Measurements from ENCODE around the gene ITGB4. TPM values are rescaled to one million over a fixed set of nuclear protein-coding genes. Genes with fewer than 3 reads are reported as not detected.

ITGB4 gene
- polyA plus RNA-seq, 1 of the 3 experiments (the other 2 are of a cell fraction), result 7.0 TPM

DNA sequence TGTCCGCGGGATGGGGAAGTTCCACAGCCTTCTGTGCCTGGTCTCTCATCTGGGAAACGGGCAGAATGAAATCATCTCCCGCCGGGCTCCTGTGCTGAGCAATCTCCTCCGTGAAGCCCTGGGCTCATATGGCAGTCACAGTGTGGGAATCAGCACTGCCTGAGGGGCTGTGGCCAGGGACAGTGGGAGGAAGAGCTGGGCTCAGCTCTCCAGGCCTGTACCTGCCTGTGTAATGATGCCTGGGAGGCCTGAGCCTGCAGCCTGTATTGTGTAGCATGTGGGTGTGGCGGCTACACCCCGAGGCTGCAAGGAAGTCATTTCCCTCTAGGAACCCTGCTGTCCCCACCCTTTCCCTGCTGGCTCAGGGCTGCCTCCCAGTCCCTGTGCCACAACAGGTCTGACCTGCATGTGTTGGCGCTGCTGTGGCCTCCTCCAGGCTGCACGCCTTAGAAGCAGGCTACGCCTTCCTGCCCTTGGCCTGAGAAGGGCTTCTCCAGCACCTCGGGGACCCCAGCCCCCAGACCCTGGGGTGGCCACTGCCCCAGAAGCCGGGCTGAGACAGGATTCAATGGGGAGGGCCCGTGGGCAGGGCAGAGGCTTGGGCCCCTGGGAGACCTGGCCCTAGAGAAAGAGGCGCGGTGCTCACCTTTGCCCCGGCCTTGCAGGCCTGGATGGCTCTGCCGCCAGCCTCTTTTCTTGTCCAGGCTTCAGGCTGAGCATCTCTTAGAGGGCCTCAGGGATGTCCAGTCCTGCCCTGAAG is 2.1 kb downstream of the ITGB4 start (continued):
- TF ChIP-seq, protein P1, sequence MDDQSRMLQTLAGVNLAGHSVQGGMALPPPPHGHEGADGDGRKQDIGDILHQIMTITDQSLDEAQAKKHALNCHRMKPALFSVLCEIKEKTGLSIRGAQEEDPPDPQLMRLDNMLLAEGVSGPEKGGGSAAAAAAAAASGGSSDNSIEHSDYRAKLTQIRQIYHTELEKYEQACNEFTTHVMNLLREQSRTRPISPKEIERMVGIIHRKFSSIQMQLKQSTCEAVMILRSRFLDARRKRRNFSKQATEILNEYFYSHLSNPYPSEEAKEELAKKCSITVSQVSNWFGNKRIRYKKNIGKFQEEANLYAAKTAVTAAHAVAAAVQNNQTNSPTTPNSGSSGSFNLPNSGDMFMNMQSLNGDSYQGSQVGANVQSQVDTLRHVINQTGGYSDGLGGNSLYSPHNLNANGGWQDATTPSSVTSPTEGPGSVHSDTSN (IDR thresholded peaks at IDR 0.05), result no peak
- TF ChIP-seq RFX5 (IDR thresholded peaks at IDR 0.05; ENCODE audit: low read length) (no peak), RCOR1 (IDR thresholded peaks at IDR 0.05; ENCODE audit: low read length) (no peak)

DNA sequence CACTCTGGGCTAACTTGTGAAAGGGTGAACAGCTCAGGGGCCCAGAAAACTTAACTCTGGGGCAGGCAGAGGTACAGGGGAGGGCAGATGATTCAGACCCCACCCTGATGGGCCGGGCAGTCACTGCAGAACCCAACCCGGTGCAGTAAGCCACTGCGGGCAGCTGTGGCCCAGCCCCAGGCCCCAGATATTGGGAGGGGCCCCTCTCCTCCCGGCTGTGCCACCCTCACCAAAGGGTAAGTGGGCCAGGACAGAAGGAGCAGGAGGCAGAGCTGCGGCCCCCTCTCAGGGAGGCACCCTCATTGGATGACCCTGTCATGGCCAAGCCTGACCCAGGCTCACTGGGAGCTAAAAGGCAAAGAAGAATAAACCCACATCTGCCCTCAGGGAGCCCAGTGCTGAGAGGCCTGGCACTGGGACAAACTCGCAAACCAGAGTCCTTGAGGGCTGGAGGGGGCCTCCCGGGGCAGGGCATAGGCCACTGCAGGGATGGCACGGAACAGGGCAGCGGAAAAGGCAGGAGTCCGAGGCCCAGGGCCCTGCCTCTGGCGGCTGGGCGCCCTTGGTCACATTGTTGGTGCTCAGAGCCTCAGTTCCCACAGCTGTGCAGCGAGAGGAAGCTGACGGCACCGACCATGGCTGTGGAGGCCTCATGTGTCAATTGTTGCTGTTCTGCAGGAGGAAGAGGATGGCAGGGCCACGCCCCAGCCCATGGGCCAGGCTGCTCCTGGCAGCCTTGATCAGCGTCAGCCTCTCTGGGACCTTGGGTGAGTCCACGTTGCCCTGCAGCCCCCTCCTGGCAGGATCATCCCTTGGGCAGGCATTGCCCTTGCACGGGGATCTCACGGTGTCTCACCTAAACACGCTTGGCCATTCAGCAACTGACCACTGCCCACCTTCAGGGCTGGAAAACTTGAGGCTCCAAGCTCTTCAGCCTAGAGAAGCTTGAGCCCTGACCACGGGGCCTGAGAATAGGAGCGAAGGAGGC is 3.1 kb downstream of the ITGB4 start:
- no peak overlapping the region for H3K27ac ChIP-seq (ENCODE audit: low read depth in 2 of 2, low read length in 1 of 2)
- H3K36me3 ChIP-seq (replicated peaks in 1 of 2; ENCODE audit: control insufficient read depth in 1 of 2, insufficient read depth in 2 of 2, low read length in 1 of 2), result no peaks in the 10 kb centered on the region
- no peak for DNase-seq
- CTCF ChIA-PET, result interaction anchor here (0.8 to 25.4 kb wide), 7 partner anchors 8 to 105 kb away, joined by 3 to 419 read pairs (median 4); partner anchors contain the start of gene SMIM5
- peaks cover 0 to 4% of the 10 kb centered on the region in 2 experiments; a peak in 1 of 4 replicates for H3K4me1 ChIP-seq (ENCODE audit: control insufficient read depth in 1 of 2, insufficient read depth in 2 of 2, low read depth in 1 of 2, low read length in 1 of 2)
- TF ChIP-seq, protein P2, sequence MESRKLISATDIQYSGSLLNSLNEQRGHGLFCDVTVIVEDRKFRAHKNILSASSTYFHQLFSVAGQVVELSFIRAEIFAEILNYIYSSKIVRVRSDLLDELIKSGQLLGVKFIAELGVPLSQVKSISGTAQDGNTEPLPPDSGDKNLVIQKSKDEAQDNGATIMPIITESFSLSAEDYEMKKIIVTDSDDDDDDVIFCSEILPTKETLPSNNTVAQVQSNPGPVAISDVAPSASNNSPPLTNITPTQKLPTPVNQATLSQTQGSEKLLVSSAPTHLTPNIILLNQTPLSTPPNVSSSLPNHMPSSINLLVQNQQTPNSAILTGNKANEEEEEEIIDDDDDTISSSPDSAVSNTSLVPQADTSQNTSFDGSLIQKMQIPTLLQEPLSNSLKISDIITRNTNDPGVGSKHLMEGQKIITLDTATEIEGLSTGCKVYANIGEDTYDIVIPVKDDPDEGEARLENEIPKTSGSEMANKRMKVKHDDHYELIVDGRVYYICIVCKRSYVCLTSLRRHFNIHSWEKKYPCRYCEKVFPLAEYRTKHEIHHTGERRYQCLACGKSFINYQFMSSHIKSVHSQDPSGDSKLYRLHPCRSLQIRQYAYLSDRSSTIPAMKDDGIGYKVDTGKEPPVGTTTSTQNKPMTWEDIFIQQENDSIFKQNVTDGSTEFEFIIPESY (IDR thresholded peaks at IDR 0.05; ENCODE audit: borderline replicate concordance, low read depth), result no peak
- TF ChIP-seq JUND (IDR thresholded peaks at IDR 0.05), result no peak
- no peak for TF ChIP-seq TAF1 (IDR thresholded peaks at IDR 0.05; ENCODE audit: borderline replicate concordance, low read depth, low read length)
- no peak for TF ChIP-seq EZH2phosphoT487 (IDR thresholded peaks at IDR 0.05; ENCODE audit: borderline replicate concordance, low read depth)
- no peak for TF ChIP-seq FOSL2 (IDR thresholded peaks at IDR 0.05; ENCODE audit: borderline replicate concordance, low read depth)
- H2AFZ ChIP-seq (ENCODE audit: low read depth), result no peak overlapping the region
- no peak overlapping the region for H3K9ac ChIP-seq
- H3K79me2 ChIP-seq (ENCODE audit: insufficient read depth), result no peaks in the 10 kb centered on the region
- POLR2A ChIA-PET, result no interaction called here
- 80% methylated on average over 19 of the region's 23 CpGs for WGBS (ENCODE audit: low lambda C conversion rate)
- no peaks in the 10 kb centered on the region for H4K20me1 ChIP-seq (ENCODE audit: insufficient read depth)
- H3K9me3 ChIP-seq, result no peaks in the 10 kb centered on the region
- H3K9me2 ChIP-seq, result no peaks in the 10 kb centered on the region
- H3F3A ChIP-seq (replicated peaks; ENCODE audit: insufficient read depth), result no peaks in the 10 kb centered on the region
- H3K27me3 ChIP-seq (ENCODE audit: insufficient read depth), result peaks cover 25% of the 10 kb centered on the region
- H3K4me3 ChIP-seq (ENCODE audit: low read depth in 2 of 2, low read length in 1 of 2), result no peak overlapping the region
- H3K4me2 ChIP-seq, result no peak overlapping the region

DNA sequence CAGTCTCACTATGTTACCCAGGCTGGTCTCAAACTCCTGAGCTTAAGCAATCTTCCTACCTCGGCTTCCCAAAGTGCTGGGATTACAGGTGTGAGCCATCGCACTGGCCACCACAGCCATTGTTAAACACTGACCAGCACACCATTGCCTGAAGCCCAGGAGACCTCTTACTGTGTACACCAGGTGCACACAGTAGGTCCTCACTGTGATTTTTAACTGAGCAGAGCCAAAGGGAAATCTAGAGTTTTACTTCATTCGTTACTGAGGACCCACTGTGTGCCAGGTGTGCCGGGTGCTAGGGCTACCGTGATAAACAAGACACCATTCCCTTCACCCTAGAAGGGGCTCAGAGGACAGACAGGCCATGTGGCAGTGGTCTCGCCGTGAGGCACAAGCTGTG is 4.2 kb downstream of the ITGB4 start:
- H3K4me2 ChIP-seq, result no peak overlapping the region
- POLR2A ChIA-PET, result no interaction called here
- peaks cover 13% of the 10 kb centered on the region for H3K27me3 ChIP-seq (ENCODE audit: insufficient read depth)
- no peak overlapping the region for H3K27ac ChIP-seq (ENCODE audit: low read depth in 2 of 2, low read length in 1 of 2)
- H3K79me2 ChIP-seq (ENCODE audit: insufficient read depth), result no peaks in the 10 kb centered on the region
- no peaks in the 10 kb centered on the region for H3K9me3 ChIP-seq
- H2AFZ ChIP-seq (ENCODE audit: low read depth), result no peak overlapping the region
- no peaks in the 10 kb centered on the region for H3K36me3 ChIP-seq (replicated peaks in 1 of 2; ENCODE audit: control insufficient read depth in 1 of 2, insufficient read depth in 2 of 2, low read length in 1 of 2)
- H3K9me2 ChIP-seq, result no peaks in the 10 kb centered on the region
- no peak overlapping the region for H3K4me3 ChIP-seq (ENCODE audit: low read depth in 2 of 2, low read length in 1 of 2)
- no peak for DNase-seq
- no peak overlapping the region for H3K9ac ChIP-seq
- H3F3A ChIP-seq (replicated peaks; ENCODE audit: insufficient read depth), result no peaks in the 10 kb centered on the region
- H4K20me1 ChIP-seq (ENCODE audit: insufficient read depth), result no peaks in the 10 kb centered on the region
- WGBS (ENCODE audit: low lambda C conversion rate), result 91% methylated on average over 7 of the region's 7 CpGs
- peaks cover 0 to 4% of the 10 kb centered on the region in 2 experiments; a peak in 1 of 4 replicates for H3K4me1 ChIP-seq (ENCODE audit: control insufficient read depth in 1 of 2, insufficient read depth in 2 of 2, low read depth in 1 of 2, low read length in 1 of 2)
- CTCF ChIA-PET, result interaction anchor here (0.9 to 25.4 kb wide), 5 partner anchors 21 to 106 kb away, joined by 3 to 419 read pairs (median 6); partner anchors contain the start of gene SMIM5
- TF ChIP-seq EP300 (IDR thresholded peaks at IDR 0.05; ENCODE audit: borderline replicate concordance in 1 of 2, low read depth in 1 of 2, low read length in 1 of 2) (no peak), FOSL2 (IDR thresholded peaks at IDR 0.05; ENCODE audit: borderline replicate concordance, low read depth) (no peak), POLR2AphosphoS5 (IDR thresholded peaks at IDR 0.05; ENCODE audit: low read depth, low read length) (no peak), TCF12 (IDR thresholded peaks at IDR 0.05) (no peak), CHD2 (IDR thresholded peaks at IDR 0.05; ENCODE audit: low read length, partially characterized antibody) (no peak), RCOR1 (IDR thresholded peaks at IDR 0.05; ENCODE audit: low read length) (no peak), MXI1 (IDR thresholded peaks at IDR 0.05; ENCODE audit: low read depth, low read length) (no peak), FOXM1 (IDR thresholded peaks at IDR 0.05; ENCODE audit: low read depth) (no peak), MEF2A (IDR thresholded peaks at IDR 0.05; ENCODE audit: borderline replicate concordance, low read depth) (no peak)
- TF ChIP-seq, protein P3, sequence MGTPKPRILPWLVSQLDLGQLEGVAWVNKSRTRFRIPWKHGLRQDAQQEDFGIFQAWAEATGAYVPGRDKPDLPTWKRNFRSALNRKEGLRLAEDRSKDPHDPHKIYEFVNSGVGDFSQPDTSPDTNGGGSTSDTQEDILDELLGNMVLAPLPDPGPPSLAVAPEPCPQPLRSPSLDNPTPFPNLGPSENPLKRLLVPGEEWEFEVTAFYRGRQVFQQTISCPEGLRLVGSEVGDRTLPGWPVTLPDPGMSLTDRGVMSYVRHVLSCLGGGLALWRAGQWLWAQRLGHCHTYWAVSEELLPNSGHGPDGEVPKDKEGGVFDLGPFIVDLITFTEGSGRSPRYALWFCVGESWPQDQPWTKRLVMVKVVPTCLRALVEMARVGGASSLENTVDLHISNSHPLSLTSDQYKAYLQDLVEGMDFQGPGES (IDR thresholded peaks at IDR 0.05; ENCODE audit: low read depth, low read length), result no peak
- TF ChIP-seq, protein P2 (IDR thresholded peaks at IDR 0.05; ENCODE audit: borderline replicate concordance, low read depth), result no peak

All from SK-N-SH (cell line).